WI38 (cell line): Measurements from ENCODE around the gene MAG.

Source experiments
- H3K4me3 ChIP-seq: 2 replicates; pipeline ENCODE4 v1.5.1; 2011; ENCODE audit warnings: low read depth, mild to moderate bottlenecking, control low read depth, low read length
- TF ChIP-seq, protein P1 (sequence below): IDR thresholded peaks from 2 replicates; pipeline ENCODE4 v1.5.1; 2012; ENCODE audit warnings: low read depth, mild to moderate bottlenecking, control low read depth, low read length

Gene MAG

DNA sequence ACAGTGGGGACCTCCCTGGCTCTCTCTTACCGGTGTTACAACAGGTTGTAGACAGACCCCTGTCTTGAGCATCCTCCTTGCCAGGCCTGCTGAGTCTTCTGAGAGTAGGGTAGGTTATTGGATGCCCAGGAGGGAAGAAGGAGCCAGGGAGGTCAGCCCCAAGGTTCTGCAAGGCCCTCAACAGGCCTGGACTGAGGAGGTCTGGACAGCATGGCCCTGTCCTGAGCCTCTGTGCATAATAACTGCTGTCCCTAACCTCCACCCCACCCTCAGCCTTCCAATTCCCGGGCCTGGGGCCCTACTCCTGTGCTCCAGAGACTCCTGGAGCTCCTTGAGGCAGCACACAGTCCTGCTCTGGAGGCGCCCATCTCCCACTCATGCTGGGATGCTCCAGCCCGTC is 37.4 kb downstream of the MAG start:
- TF ChIP-seq, protein P1, sequence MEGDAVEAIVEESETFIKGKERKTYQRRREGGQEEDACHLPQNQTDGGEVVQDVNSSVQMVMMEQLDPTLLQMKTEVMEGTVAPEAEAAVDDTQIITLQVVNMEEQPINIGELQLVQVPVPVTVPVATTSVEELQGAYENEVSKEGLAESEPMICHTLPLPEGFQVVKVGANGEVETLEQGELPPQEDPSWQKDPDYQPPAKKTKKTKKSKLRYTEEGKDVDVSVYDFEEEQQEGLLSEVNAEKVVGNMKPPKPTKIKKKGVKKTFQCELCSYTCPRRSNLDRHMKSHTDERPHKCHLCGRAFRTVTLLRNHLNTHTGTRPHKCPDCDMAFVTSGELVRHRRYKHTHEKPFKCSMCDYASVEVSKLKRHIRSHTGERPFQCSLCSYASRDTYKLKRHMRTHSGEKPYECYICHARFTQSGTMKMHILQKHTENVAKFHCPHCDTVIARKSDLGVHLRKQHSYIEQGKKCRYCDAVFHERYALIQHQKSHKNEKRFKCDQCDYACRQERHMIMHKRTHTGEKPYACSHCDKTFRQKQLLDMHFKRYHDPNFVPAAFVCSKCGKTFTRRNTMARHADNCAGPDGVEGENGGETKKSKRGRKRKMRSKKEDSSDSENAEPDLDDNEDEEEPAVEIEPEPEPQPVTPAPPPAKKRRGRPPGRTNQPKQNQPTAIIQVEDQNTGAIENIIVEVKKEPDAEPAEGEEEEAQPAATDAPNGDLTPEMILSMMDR = no peak
- no peak overlapping the region for H3K4me3 ChIP-seq

DNA sequence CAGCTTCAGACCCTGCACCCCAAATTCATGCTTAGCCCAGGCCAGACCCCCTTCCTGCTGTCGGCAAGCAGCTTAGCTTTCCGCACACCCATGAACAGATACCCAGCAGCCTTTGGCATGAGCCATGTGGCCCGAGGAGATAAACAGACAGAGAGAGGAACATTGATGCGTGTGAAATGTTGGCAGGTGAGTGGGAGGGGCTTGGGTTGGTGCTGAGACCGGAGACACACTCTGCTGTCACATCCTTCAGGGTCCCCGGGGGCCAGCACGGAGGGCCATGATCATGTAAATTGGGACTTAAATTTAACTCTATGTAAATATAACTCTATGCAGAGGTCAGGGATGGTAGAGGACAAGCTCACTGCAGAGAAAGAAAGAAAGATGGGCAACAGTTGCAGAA is 38.5 kb downstream of the MAG start:
- H3K4me3 ChIP-seq = no peak overlapping the region
- TF ChIP-seq, protein P1 = no peak

DNA sequence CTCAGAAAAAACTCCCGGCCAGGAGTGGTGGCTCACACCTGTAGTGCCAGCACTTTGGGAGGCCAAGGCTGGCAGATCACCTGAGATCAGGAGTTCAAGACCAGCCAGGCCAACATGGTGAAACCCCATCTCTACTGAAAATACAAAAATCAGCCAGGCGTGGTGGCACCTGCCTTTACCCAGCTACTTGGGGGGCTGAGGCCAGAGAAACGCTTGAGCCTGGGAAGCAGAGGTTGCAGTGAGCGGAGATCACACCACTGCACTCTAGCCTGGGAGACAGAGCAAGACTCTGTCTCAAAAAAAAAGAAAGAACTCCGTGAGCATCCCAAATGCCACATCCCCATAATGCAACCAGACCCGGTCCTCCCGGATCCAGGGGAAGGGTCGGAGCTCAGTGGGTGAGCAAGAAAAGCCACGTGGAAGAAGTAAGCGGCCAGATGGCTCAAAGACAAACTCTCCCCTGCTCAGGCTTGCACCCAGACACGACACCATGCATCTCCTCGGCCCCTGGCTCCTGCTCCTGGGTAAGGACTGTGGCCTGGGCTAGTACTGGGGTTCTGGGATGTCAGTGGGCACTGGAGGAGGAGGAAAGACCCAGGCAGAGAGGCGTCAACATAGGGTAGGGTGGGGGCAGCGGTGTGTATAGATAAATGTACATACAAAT is 39.7 kb downstream of the MAG start:
- no peak overlapping the region for H3K4me3 ChIP-seq
- TF ChIP-seq, protein P1 = no peak

DNA sequence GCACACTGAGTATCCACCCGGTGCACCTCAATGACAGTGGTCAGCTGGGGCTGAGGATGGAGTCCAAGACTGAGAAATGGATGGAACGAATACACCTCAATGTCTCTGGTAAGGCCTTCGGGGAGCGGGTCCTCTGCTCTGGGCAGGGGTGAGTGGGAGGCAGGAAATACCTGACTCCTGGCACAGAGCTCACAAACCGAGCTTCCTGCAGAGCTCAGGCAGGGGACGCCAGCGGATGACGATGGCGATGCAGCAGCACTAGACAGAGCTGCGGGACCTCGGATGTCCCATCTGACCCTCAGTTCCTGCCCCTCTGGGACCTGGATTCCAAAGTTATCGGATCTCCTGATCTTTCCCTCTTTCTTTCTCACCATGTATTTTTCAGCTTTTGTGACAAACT is 40.9 kb downstream of the MAG start:
- TF ChIP-seq, protein P1 = no peak
- no peak overlapping the region for H3K4me3 ChIP-seq

DNA sequence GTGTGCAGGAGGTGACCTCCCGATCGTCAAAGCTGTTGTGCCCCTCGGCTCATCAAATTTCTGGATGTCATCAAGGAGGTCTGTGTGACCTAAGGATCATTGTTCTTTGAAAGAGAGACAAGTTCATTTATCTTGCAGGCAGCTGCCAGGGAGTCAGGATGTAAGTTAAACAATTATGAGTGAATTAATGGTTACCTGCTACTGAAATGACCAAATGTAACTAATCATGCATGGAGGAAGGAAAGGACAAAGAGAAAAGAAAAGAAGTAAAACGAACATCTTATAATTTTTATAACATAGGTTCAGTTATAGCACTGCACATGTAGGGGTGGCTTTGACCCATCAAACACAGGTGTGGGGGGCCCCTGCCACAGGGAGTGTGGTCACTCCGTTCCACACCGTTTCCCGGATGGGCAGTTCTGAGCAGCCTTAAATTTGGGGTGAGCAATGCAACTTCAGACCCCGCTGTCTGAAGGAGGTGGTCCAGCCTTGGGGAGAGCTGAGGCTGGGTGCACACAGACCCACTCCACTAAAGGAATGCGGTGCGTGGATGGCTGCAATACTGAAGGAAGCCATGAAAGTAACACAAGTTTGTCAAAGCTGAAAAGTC is 42.3 kb downstream of the MAG start:
- H3K4me3 ChIP-seq = no peak overlapping the region
- TF ChIP-seq, protein P1 = no peak

DNA sequence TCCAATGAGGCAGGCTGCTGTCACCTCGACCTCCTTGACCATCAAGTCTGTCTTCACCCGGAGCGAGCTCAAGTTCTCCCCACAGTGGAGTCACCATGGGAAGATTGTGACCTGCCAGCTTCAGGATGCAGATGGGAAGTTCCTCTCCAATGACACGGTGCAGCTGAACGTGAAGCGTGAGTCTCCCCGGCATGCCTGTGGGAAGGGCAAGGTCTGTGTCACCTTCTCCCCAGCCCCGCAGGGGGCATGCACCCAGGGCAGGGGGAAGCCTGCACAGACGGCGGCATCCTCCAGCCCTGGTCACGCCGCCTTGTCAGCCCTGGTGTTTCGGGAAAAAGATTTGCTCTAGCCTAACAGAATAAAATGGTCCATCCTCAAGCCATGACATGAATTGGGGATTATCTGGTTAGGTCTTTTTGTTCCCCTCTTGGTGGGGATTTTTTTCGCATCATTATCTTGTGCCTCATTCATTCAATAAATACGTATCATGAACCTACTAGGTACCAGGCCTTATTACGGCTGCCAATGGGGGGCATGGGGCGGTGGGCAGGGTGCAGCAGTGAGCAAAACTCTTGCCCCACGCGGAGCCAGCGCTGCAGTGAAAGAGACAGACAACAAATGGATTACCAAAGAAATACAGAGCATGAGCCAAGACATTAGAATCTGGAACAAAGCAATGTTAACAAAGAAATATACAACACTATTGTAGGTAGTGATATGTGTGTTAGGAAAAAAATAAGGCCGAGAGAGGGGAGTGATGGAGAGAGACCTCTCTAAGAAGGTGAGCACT is 44.4 kb downstream of the MAG start:
- H3K4me3 ChIP-seq = no peak overlapping the region
- TF ChIP-seq, protein P1 = no peak
